Heart left ventricle (tissue), 16 donors: Measurements from ENCODE around the gene GRM3. TPM values are rescaled to one million over a fixed set of nuclear protein-coding genes. Genes with fewer than 3 reads are reported as not detected.

ENCODE experiments used
- ATAC-seq, 4 donors: fragments of 200-7000 bp; cut with Tn5 transposase; one replicate each; pipeline ENCODE4 v1.9.1; 2020 to 2022; ENCODE audit warnings: moderate library complexity in 4 of 4, mild to moderate bottlenecking in 3 of 4, moderate number of reproducible peaks in 1 of 4
- DNase-seq, 5 donors: peaks; one replicate each; pipeline ENCODE4 v3.0.0-alpha.2; 2020
- H3K27ac ChIP-seq, 12 donors: fragments of 200-600 bp; sonication (generic) in 4 of 12; one replicate each; pipeline versions ENCODE4 v1.5.0 to v1.8.0; 2016 to 2022; ENCODE audit warnings: mild to moderate bottlenecking in 2 of 12
- H3K27me3 ChIP-seq, 9 donors: fragments of 200-600 bp; sonication (generic) in 2 of 9; one replicate each; pipeline versions ENCODE4 v1.5.1 to v1.8.0; 2016 to 2022; ENCODE audit warnings: mild to moderate bottlenecking in 3 of 9
- H3K36me3 ChIP-seq, 9 donors: fragments of 200-600 bp; sonication (generic) in 2 of 9; one replicate each; pipeline versions ENCODE4 v1.5.0 to v1.8.0; 2018 to 2022; ENCODE audit warnings: mild to moderate bottlenecking in 2 of 9
- H3K4me1 ChIP-seq, 12 donors: fragments of 200-600 bp; sonication (generic) in 4 of 12; one replicate each; pipeline versions ENCODE4 v1.5.0 to v1.8.0; 2016 to 2022; ENCODE audit warnings: mild to moderate bottlenecking in 3 of 12
- H3K4me3 ChIP-seq, 12 donors: fragments of 200-600 bp; sonication (generic) in 4 of 12; one replicate each; pipeline versions ENCODE4 v1.5.0 to v1.8.0; 2017 to 2022; ENCODE audit warnings: mild to moderate bottlenecking in 9 of 12, moderate library complexity in 4 of 12
- H3K9me3 ChIP-seq, 12 donors: fragments of 200-600 bp; sonication (generic) in 4 of 12; one replicate each; pipeline versions ENCODE4 v1.5.0 to v1.8.0; 2016 to 2022; ENCODE audit warnings: mild to moderate bottlenecking in 1 of 12
- CTCF ChIP-seq, 12 donors: fragments of 200-600 bp; sonication (generic) in 4 of 12; IDR thresholded peaks; one replicate each; pipeline versions ENCODE4 v1.5.0 to v1.8.0; 2018 to 2022; ENCODE audit warnings: antibody characterized with exemption in 12 of 12, mild to moderate bottlenecking in 5 of 12
- POLR2A ChIP-seq, 2 donors: fragments of 450-650 bp; IDR thresholded peaks; one replicate each; pipeline ENCODE4 v1.6.1; 2017; ENCODE audit warnings: antibody characterized with exemption in 2 of 2, mild to moderate bottlenecking in 2 of 2, moderate library complexity in 2 of 2
- WGBS, 4 donors: extraction: QIAGEN DNeasy Blood & Tissue Kit in 2 of 4; methylation state at CpG; one replicate each; pipeline versions ENCODE4 v1.1.5 to v1.1.7; 2013 to 2018; 5-methylcytosine and 5-hydroxymethylcytosine counted together
- intact Hi-C, 10 donors: fragments of 100-400 bp; cut with DNase I; formaldehyde crosslinking; loops; one replicate each; pipeline versions ENCODE4 v1.11.1 to v1.14.2; 2022
- polyA plus RNA-seq, 2 donors: library from polyadenylated mRNA; stranded (reverse); fragments of 200-250 nt; gene quantifications; one replicate each; pipeline ENCODE4 v1.2.3, GENCODE V29; 2013
- total RNA-seq, 9 donors: library from RNA; depleted of rRNA in 2 of 9; stranded (reverse); fragments of >200 nt in 2 of 9; fragmentation: NEBNext Ultra II Directional in 3 of 9; extraction: Animal tissue kit (Norgen Biotek cat#: 25700) in 3 of 9; gene quantifications; one replicate each; pipeline versions ENCODE4 v1.1.0 to v1.2.4, GENCODE V29; 2016 to 2023
- donor health status: ischemic (EF 13 %, LVEDD 7.1; RV severe dilation, severe dysfunction).
- donor health status: healthy with polysubstance abuse.
- donor health status: DM: no; HTN: yes; CAD: no.
- donor health status: DM: no; HTN: no; CAD: no.
- donor health status: ischemic (EF 25% LVEDD 6.9; RV normal size, moderate dysfunction).
- donor health status: ischemic (EF 25% LVEDD 5.7; RV mildly dilated, moderate dysfunction).
- donor health status: healthy.
- donor health status: DM: yes; HTN: yes; CAD: no.
- donor health status: ischemic (EF 35%, LVEDD 5.7; RV mildly dilated, moderate dysfunction).
- donor health status: nonischemic (EF 11% LVEDD 7.7; RV severe dilation, severe dysfunction).
- donor health status: DM: yes; HTN: yes; CAD: no.
- donor health status: PGD.
- donor health status: ischemic (EF 29% LVEDD 5.4; RV normal size, mild dysfunction).
- donor health status: nonischemic (EF 23%, LVEDD 6.1; RV moderate dilation, normal function).

GRM3 gene
- total and polyA plus RNA-seq, 11 donors: 0.03 to 0.73 TPM; not detected in 9

- H3K4me3 ChIP-seq: no peak overlapping the region
- H3K9me3 ChIP-seq: no peaks in the 10 kb centered on the region
- no peak overlapping the region for H3K27ac ChIP-seq
- H3K4me1 ChIP-seq: no peaks in the 10 kb centered on the region
- no peaks in the 10 kb centered on the region for H3K27me3 ChIP-seq
- ATAC-seq (no peak), DNase-seq (no peak)
- intact Hi-C loops: no loop called here
- 9 to 22% (median 16%) methylated on average over 1 of the region's 1 CpG for WGBS, 4 donors
- no peaks in the 10 kb centered on the region for H3K36me3 ChIP-seq
- no peak for TF ChIP-seq CTCF (IDR thresholded peaks at IDR 0.05)
- TF ChIP-seq POLR2A (IDR thresholded peaks at IDR 0.05): no peak
Observed at GRCh38 chr7:86776136-86776535, 132.4 kb downstream of the GRM3 start.

GRCh38 chr7:86778271-86778670 is 134.6 kb downstream of the GRM3 start:
- no peak for DNase-seq

DNA sequence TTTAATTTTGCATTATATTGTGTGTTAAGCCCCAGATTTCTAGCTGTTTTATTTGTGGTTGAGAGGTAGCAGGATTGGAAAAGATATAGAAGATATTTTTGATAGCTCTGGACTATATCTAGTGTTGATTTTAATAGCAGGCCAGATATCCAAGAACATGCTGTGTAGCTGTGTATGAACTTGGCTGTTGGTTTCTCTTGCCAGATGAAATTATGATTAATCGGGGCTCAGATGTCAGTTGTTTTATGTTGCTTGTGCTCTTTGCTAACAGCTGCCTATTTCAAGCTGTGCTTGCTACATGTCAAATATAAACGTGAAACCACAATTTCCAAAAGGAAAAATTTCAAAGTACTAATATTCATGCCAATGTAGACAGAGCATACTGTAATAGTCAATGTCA is 141.1 kb downstream of the GRM3 start:
- no peak overlapping the region for H3K4me3 ChIP-seq
- TF ChIP-seq CTCF (IDR thresholded peaks at IDR 0.05) (no peak), POLR2A (IDR thresholded peaks at IDR 0.05) (no peak)
- H3K27ac ChIP-seq: no peak overlapping the region
- ATAC-seq: no peak
- no peaks in the 10 kb centered on the region for H3K27me3 ChIP-seq
- no peaks in the 10 kb centered on the region for H3K9me3 ChIP-seq
- intact Hi-C loops: no loop called here
- no peaks in the 10 kb centered on the region for H3K36me3 ChIP-seq
- no peak for DNase-seq
- WGBS, 4 donors: 32 to 54% (median 39%) methylated on average over 2 of the region's 2 CpGs
- no peaks in the 10 kb centered on the region for H3K4me1 ChIP-seq

More at GRCh38 chr7:86778271-86778670, 134.6 kb downstream of the GRM3 start:
- H3K36me3 ChIP-seq: no peaks in the 10 kb centered on the region
- H3K9me3 ChIP-seq: no peaks in the 10 kb centered on the region
- no peak for ATAC-seq
- H3K4me3 ChIP-seq: no peak overlapping the region
- no peaks in the 10 kb centered on the region for H3K27me3 ChIP-seq
- intact Hi-C loops: no loop called here
- TF ChIP-seq POLR2A (IDR thresholded peaks at IDR 0.05): no peak
- no peak for TF ChIP-seq CTCF (IDR thresholded peaks at IDR 0.05)
- no peaks in the 10 kb centered on the region for H3K4me1 ChIP-seq
- no peak overlapping the region for H3K27ac ChIP-seq

DNA sequence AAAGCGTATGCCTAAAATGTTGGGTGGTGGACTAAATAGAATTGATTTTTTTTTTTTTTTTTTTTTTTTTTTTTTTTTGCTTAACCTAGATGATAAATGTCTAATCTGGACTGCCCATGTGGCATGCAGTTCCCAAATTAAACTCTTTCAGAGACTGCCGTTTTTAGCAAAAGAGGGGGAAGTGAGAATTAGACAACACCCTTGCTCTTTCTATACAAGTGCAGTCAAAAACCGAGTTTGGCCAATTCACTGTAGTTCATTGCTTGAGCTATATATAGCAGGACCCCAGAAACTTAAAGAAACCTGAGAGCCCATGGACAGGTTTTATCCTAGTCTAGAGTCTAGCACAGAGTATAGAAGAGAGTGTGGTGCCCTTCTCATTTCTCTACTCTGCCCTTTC is 141.9 kb downstream of the GRM3 start:
- Histone ChIP-seq H3K9me3 (no peaks in the 10 kb centered on the region), H3K27me3 (no peaks in the 10 kb centered on the region), H3K27ac (no peak overlapping the region), H3K4me1 (no peaks in the 10 kb centered on the region), H3K36me3 (no peaks in the 10 kb centered on the region), H3K4me3 (no peak overlapping the region)
- 63 to 76% (median 71%) methylated on average over 3 of the region's 3 CpGs for WGBS, 4 donors
- ATAC-seq (no peak), DNase-seq (no peak)
- intact Hi-C loops: no loop called here
- TF ChIP-seq POLR2A (IDR thresholded peaks at IDR 0.05): no peak
- TF ChIP-seq CTCF (IDR thresholded peaks at IDR 0.05): no peak
